Endothelial cell of umbilical vein (primary cell): ENCODE results near the gene PPME1. TPM values are rescaled to one million over a fixed set of nuclear protein-coding genes. Genes with fewer than 3 reads are reported as not detected.

Experiments used
- BruUV-seq: library from RNA; stranded (reverse); fragments of 400-500 nt; replicated peaks from 2 replicates; lab custom pipeline; 2021; lab: Mats Ljungman, UMichigan
- CTCF ChIA-PET: fragments of 300-600, 350-600 bp; sonication (Branson Sonifier 250); formaldehyde crosslinking; loops from one replicate; lab custom pipeline; 2021; ENCODE audit warnings: antibody characterized with exemption, inconsistent platforms; lab: Charles Lee
- POLR2A ChIA-PET: fragments of 300-600, 350-600 bp; sonication (Branson Sonifier 250); formaldehyde crosslinking; loops from one replicate; lab custom pipeline; 2021; ENCODE audit warnings: antibody characterized with exemption, inconsistent platforms; lab: Charles Lee
- DNase-seq: peaks from one replicate; pipeline ENCODE4 v3.0.0-alpha.2; 2011; ENCODE audit warnings: low read depth, low spot score
- FAIRE-seq: peaks from 2 replicates; lab custom pipeline; 2011; peaks lifted over from hg19 to GRCh38; lab: Jason Lieb, UNC
- H2AFZ ChIP-seq: 2 replicates; pipeline ENCODE4 v1.6.0; 2012; ENCODE audit warnings: low read depth, low read length, control low read depth, inconsistent platforms
- H3K27ac ChIP-seq: 2 replicates; pipeline ENCODE4 v1.5.1; 2011; ENCODE audit warnings: low read depth, mild to moderate bottlenecking, control low read depth, low read length, moderate library complexity; ENCODE audit not compliant: insufficient read depth
- H3K27me3 ChIP-seq, 2 experiments: 2 replicates each; pipeline versions ENCODE4 v1.6.0 to v1.6.1; 2011; ENCODE audit warnings: low read length in 2 of 2, mixed read lengths in 1 of 2; ENCODE audit not compliant: control insufficient read depth in 2 of 2, insufficient read depth in 2 of 2
- H3K36me3 ChIP-seq, 2 experiments: 2 replicates in 1 of 2; 3 replicates in 1 of 2; pipeline ENCODE4 v1.5.1; 2011; ENCODE audit warnings: low read length in 2 of 2, mild to moderate bottlenecking in 1 of 2, moderate library complexity in 1 of 2; ENCODE audit not compliant: control insufficient read depth in 2 of 2, insufficient read depth in 2 of 2; ENCODE audit errors: extremely low read depth in 1 of 2
- H3K4me1 ChIP-seq: 3 replicates; pipeline ENCODE4 v1.5.1; 2011; ENCODE audit warnings: mild to moderate bottlenecking, low read length; ENCODE audit not compliant: control insufficient read depth, insufficient read depth; ENCODE audit errors: extremely low read depth
- H3K4me2 ChIP-seq: 2 replicates; pipeline ENCODE4 v1.6.1; 2011; ENCODE audit warnings: low read length, control low read depth, mixed read lengths; ENCODE audit not compliant: insufficient read depth
- H3K4me3 ChIP-seq, 3 experiments: fragments of 200-600 bp in 1 of 3; sonication (generic), shearing (Covaris generic) in 1 of 3; replicated peaks in 1 of 3; 2 replicates each; pipeline ENCODE4 v1.5.1; 2011 to 2016; ENCODE audit warnings: control low read depth in 3 of 3, low read length in 3 of 3, mild to moderate bottlenecking in 2 of 3, inconsistent platforms in 1 of 3, low read depth in 1 of 3, moderate library complexity in 1 of 3; ENCODE audit not compliant: insufficient read depth in 1 of 3
- H3K79me2 ChIP-seq: 2 replicates; pipeline ENCODE4 v1.6.0; 2012; ENCODE audit warnings: low read length, inconsistent platforms; ENCODE audit not compliant: control insufficient read depth, insufficient read depth
- H3K9ac ChIP-seq: replicated peaks from 2 replicates; pipeline ENCODE3; 2011; ENCODE audit warnings: low read length, control low read depth; ENCODE audit not compliant: insufficient read depth; ENCODE audit errors: extremely low read depth
- H3K9me1 ChIP-seq: replicated peaks from 3 replicates; pipeline ENCODE4 v1.6.0; 2011; ENCODE audit warnings: mild to moderate bottlenecking, low read length; ENCODE audit not compliant: control insufficient read depth, insufficient read depth; ENCODE audit errors: extremely low read depth
- H3K9me3 ChIP-seq: replicated peaks from 2 replicates; pipeline ENCODE4 v1.5.1; 2012; ENCODE audit warnings: low read length, inconsistent platforms; ENCODE audit not compliant: control insufficient read depth, insufficient read depth
- H4K20me1 ChIP-seq: replicated peaks from 2 replicates; pipeline ENCODE3; 2011; ENCODE audit warnings: mild to moderate bottlenecking, low read length; ENCODE audit not compliant: control insufficient read depth, insufficient read depth; ENCODE audit errors: extremely low read depth
- CTCF ChIP-seq, 2 donors: IDR thresholded peaks; 1 replicate in 1 of 2; 2 replicates in 1 of 2; pipeline ENCODE4 v1.5.1; 2011; ENCODE audit warnings: low read length in 2 of 2, mild to moderate bottlenecking in 2 of 2, moderate library complexity in 2 of 2, control low read depth in 1 of 2, inconsistent platforms in 1 of 2, low read depth in 1 of 2; ENCODE audit not compliant: insufficient read depth in 1 of 2; ENCODE audit errors: extremely low read depth in 1 of 2
- EZH2 ChIP-seq: IDR thresholded peaks from 2 replicates; pipeline ENCODE4 v1.6.1; 2012; ENCODE audit warnings: borderline replicate concordance, low read depth, mild to moderate bottlenecking, moderate library complexity, low read length, inconsistent platforms; ENCODE audit not compliant: severe bottlenecking
- FOS ChIP-seq: IDR thresholded peaks from 2 replicates; pipeline ENCODE4 v1.6.1; 2011; ENCODE audit warnings: mild to moderate bottlenecking, low read length, moderate library complexity, borderline replicate concordance; ENCODE audit not compliant: insufficient read depth
- GATA2 ChIP-seq: IDR thresholded peaks from 2 replicates; pipeline ENCODE4 v1.7.0; 2011; ENCODE audit warnings: low read depth, mild to moderate bottlenecking, moderate library complexity, mixed read lengths, low read length; ENCODE audit not compliant: insufficient read length, insufficient read depth
- MYC ChIP-seq: IDR thresholded peaks from one replicate; pipeline ENCODE4 v1.6.1; 2011; ENCODE audit warnings: mild to moderate bottlenecking, low read depth, low read length
- POLR2AphosphoS5 ChIP-seq: IDR thresholded peaks from 2 replicates; pipeline ENCODE4 v1.6.1; 2012; ENCODE audit warnings: low read depth, mild to moderate bottlenecking, control low read depth, low read length, moderate library complexity; ENCODE audit not compliant: insufficient read depth
- dilution Hi-C: fragments of 300-500 bp; cut with MboI; formaldehyde crosslinking; loops from one replicate; pipeline ENCODE4 v1.15.0; 2019; ENCODE audit warnings: low sequenced_read_pairs; ENCODE audit not compliant: extremely low pct_ligation_motif_present
- intact Hi-C: fragments of 100-400 bp; cut with micrococcal nuclease; formaldehyde crosslinking; loops from one replicate; pipeline ENCODE4 v1.10.0; 2022
- polyA plus RNA-seq, 4 experiments: library from polyadenylated mRNA; depleted of rRNA in 3 of 4; stranded (reverse) in 3 of 4; unstranded in 1 of 4; fragments of >200 nt; gene quantifications; 2 replicates each; pipeline versions ENCODE4 v1.2.1 to v1.2.3, GENCODE V29; 2011 to 2012; ENCODE audit warnings: missing spikeins in 1 of 4
- total RNA-seq: library from RNA; stranded (reverse); gene quantifications from 2 replicates; pipeline ENCODE4 v1.2.3, GENCODE V29; 2021

Gene PPME1
- total and polyA plus RNA-seq, 2 donors (not counting 3 experiments of a cell fraction or from before 2014, with no cell fraction given): 37.2 to 49.9 TPM

DNA sequence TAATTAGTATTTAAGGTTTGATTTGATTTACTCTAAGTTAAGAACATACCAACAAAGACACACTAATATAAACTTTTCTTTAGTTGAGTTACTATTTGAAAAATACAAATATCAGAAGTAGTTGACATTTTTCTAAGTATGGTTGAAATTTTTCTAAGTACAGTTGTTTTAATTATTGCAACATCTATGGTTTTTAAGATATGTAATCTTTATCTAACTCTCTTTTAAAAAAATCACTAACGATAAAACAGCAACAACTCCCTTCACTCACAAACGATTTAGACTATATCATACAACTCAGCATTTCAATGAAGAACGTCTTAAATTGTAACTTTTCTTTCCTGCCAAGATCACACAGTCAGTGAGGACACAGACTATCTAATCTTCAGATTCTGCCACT, 2.3 kb upstream of the PPME1 start:
- no peaks in the 10 kb centered on the region for H3K27me3 ChIP-seq
- BruUV-seq: no TSS peak
- intact Hi-C loops (no loop called here), dilution Hi-C loops (no loop called here)
- TF ChIP-seq FOS (no peak), MYC (no peak), POLR2AphosphoS5 (no peak), EZH2 (no peak), GATA2 (no peak), CTCF (IDR thresholded peaks at IDR 0.05; ENCODE audit: extremely low read depth in 1 of 2, insufficient read depth in 1 of 2, low read depth in 1 of 2, low read length in 2 of 2) (no peak)
- no peaks in the 10 kb centered on the region for H3K9me1 ChIP-seq
- H4K20me1 ChIP-seq: no peaks in the 10 kb centered on the region
- no peak overlapping the region for H3K4me3 ChIP-seq
- H3K4me2 ChIP-seq: peak overlapping the region; percentile 39
- no peak for DNase-seq
- peaks cover 27% of the 10 kb centered on the region for H3K79me2 ChIP-seq
- ChIA-PET POLR2A (no interaction called here), CTCF (no interaction called here)
- peaks cover 17% of the 10 kb centered on the region for H3K4me1 ChIP-seq
- H3K9me3 ChIP-seq: no peaks in the 10 kb centered on the region
- peaks cover 0 to 9% of the 10 kb centered on the region in 2 experiments for H3K36me3 ChIP-seq
- H2AFZ ChIP-seq: no peak overlapping the region
- no peak for FAIRE-seq
- no peak overlapping the region for H3K9ac ChIP-seq
- H3K27ac ChIP-seq: no peak overlapping the region
